H9 (cell line): Measurements from ENCODE around the gene PPP1R12B. TPM values are rescaled to one million over a fixed set of nuclear protein-coding genes. Genes with fewer than 3 reads are reported as not detected.
A peak's percentile ranks its signal among the peaks of the same experiment; 100 is the strongest.
"Not testable (repeated sequence)": the region's sequence is repeated elsewhere in the genome, so short reads cannot be mapped to it uniquely, and the experiment has no call there.

Experiments
- DNase-seq: peaks from one replicate; pipeline ENCODE4 v3.0.0-alpha.2; 2017
- H2AFZ ChIP-seq: one replicate; pipeline ENCODE4 v1.6.1; 2013; ENCODE audit warnings: mild to moderate bottlenecking, low read length, control low read depth, moderate library complexity
- H2AK5ac ChIP-seq: 2 replicates; pipeline ENCODE4 v1.6.1; 2013; ENCODE audit warnings: low read length, control low read depth, mixed read lengths; ENCODE audit not compliant: insufficient read length
- H2BK120ac ChIP-seq: one replicate; pipeline ENCODE4 v1.6.1; 2013; ENCODE audit warnings: low read depth, mild to moderate bottlenecking, low read length, control low read depth, inconsistent platforms; ENCODE audit not compliant: poor library complexity, severe bottlenecking
- H2BK12ac ChIP-seq: 2 replicates; pipeline ENCODE4 v1.6.1; 2013; ENCODE audit warnings: low read length, control low read depth, mixed read lengths, low read depth; ENCODE audit not compliant: insufficient read length
- H2BK15ac ChIP-seq: 2 replicates; pipeline ENCODE4 v1.6.1; 2013; ENCODE audit warnings: low read depth, low read length, control low read depth
- H2BK20ac ChIP-seq: one replicate; pipeline ENCODE4 v1.6.1; 2013; ENCODE audit warnings: low read depth, mild to moderate bottlenecking, low read length, control low read depth, inconsistent platforms; ENCODE audit not compliant: poor library complexity, severe bottlenecking
- H2BK5ac ChIP-seq: 2 replicates; pipeline ENCODE4 v1.6.1; 2013; ENCODE audit warnings: low read length, control low read depth, mixed read lengths; ENCODE audit not compliant: insufficient read length
- H3K14ac ChIP-seq: 2 replicates; pipeline ENCODE4 v1.6.1; 2013; ENCODE audit warnings: low read length, control low read depth; ENCODE audit not compliant: insufficient read depth
- H3K18ac ChIP-seq: 2 replicates; pipeline ENCODE4 v1.6.1; 2013; ENCODE audit warnings: low read depth, mild to moderate bottlenecking, mixed read lengths, low read length, control low read depth; ENCODE audit not compliant: insufficient read length
- H3K23ac ChIP-seq: 2 replicates; pipeline ENCODE4 v1.6.1; 2013; ENCODE audit warnings: low read length, control low read depth, mixed read lengths, low read depth; ENCODE audit not compliant: insufficient read length
- H3K23me2 ChIP-seq: 2 replicates; pipeline ENCODE4 v1.6.1; 2013; ENCODE audit warnings: low read depth, mild to moderate bottlenecking, mixed read lengths, low read length, control low read depth; ENCODE audit not compliant: insufficient read length, poor library complexity, severe bottlenecking
- H3K27ac ChIP-seq: 2 replicates; pipeline ENCODE4 v1.5.1; 2013; ENCODE audit warnings: low read length, control low read depth, mixed read lengths, low read depth; ENCODE audit not compliant: insufficient read length
- H3K27me3 ChIP-seq: 2 replicates; pipeline ENCODE4 v1.6.1; 2013; ENCODE audit warnings: low read length, control low read depth, inconsistent platforms; ENCODE audit not compliant: insufficient read depth
- H3K4ac ChIP-seq: 2 replicates; pipeline ENCODE4 v1.6.1; 2013; ENCODE audit warnings: low read depth, mild to moderate bottlenecking, control low read depth, inconsistent platforms, low read length, moderate library complexity
- H3K4me1 ChIP-seq: 2 replicates; pipeline ENCODE4 v1.6.1; 2013; ENCODE audit warnings: low read length, control low read depth, inconsistent platforms; ENCODE audit not compliant: insufficient read depth
- H3K4me2 ChIP-seq: 2 replicates; pipeline ENCODE4 v1.6.1; 2013; ENCODE audit warnings: low read length, control low read depth, mixed read lengths; ENCODE audit not compliant: insufficient read length, insufficient read depth
- H3K56ac ChIP-seq: 2 replicates; pipeline ENCODE4 v1.6.1; 2013; ENCODE audit warnings: low read depth, mild to moderate bottlenecking, mixed read lengths, low read length, control low read depth; ENCODE audit not compliant: insufficient read length
- H3K79me1 ChIP-seq: 2 replicates; pipeline ENCODE4 v1.6.1; 2013; ENCODE audit warnings: low read depth, mild to moderate bottlenecking, moderate library complexity, low read length, control low read depth, inconsistent platforms; ENCODE audit not compliant: insufficient read depth, poor library complexity, severe bottlenecking
- H3K79me2 ChIP-seq: 2 replicates; pipeline ENCODE4 v1.6.1; 2013; ENCODE audit warnings: low read length, control low read depth, inconsistent platforms; ENCODE audit not compliant: insufficient read depth
- H3K9ac ChIP-seq: 2 replicates; pipeline ENCODE4 v1.6.1; 2013; ENCODE audit warnings: low read length, control low read depth, mixed read lengths; ENCODE audit not compliant: insufficient read length; ENCODE audit errors: extremely low read depth
- H3K9me3 ChIP-seq: one replicate; pipeline ENCODE4 v1.6.1; 2013; ENCODE audit warnings: low read depth, low read length, inconsistent platforms; ENCODE audit not compliant: control insufficient read depth
- H3T11ph ChIP-seq: one replicate; pipeline ENCODE4 v1.6.1; 2013; ENCODE audit warnings: mild to moderate bottlenecking, low read length, control low read depth, inconsistent platforms
- H4K20me1 ChIP-seq: one replicate; pipeline ENCODE4 v1.6.1; 2013; ENCODE audit not compliant: control insufficient read depth, insufficient read length, insufficient read depth
- H4K5ac ChIP-seq: 2 replicates; pipeline ENCODE4 v1.6.1; 2013; ENCODE audit warnings: low read depth, mild to moderate bottlenecking, mixed read lengths, low read length, control low read depth; ENCODE audit not compliant: insufficient read length
- H4K8ac ChIP-seq: replicated peaks from 2 replicates; pipeline ENCODE4 v1.6.1; 2013; ENCODE audit warnings: low read length, control low read depth, mixed read lengths, low read depth; ENCODE audit not compliant: insufficient read length
- H4K91ac ChIP-seq: 2 replicates; pipeline ENCODE4 v1.6.1; 2013; ENCODE audit warnings: low read depth, mild to moderate bottlenecking, moderate library complexity, mixed read lengths, low read length, control low read depth; ENCODE audit not compliant: insufficient read length
- H3K27ac Mint-ChIP-seq, 3 experiments: 2 replicates in 2 of 3; 3 replicates in 1 of 3; pipeline ENCODE4 v1.8.0; 2020 to 2021; ENCODE audit warnings: mixed read lengths in 3 of 3, mild to moderate bottlenecking in 1 of 3, moderate library complexity in 1 of 3
- H3K27me3 Mint-ChIP-seq: 2 replicates; pipeline ENCODE4 v1.8.0; 2021; ENCODE audit warnings: low read depth, mild to moderate bottlenecking, moderate library complexity, mixed read lengths
- H3K36me3 Mint-ChIP-seq, 3 experiments: 2 replicates in 2 of 3; 3 replicates in 1 of 3; pipeline ENCODE4 v1.8.0; 2020 to 2021; ENCODE audit warnings: low read depth in 3 of 3, mixed read lengths in 3 of 3; ENCODE audit not compliant: insufficient read depth in 1 of 3
- H3K4me1 Mint-ChIP-seq, 2 experiments: 2 replicates each; pipeline ENCODE4 v1.8.0; 2020; ENCODE audit warnings: mixed read lengths in 2 of 2
- H3K4me3 Mint-ChIP-seq, 2 experiments: 2 replicates in 1 of 2; 3 replicates in 1 of 2; pipeline ENCODE4 v1.8.0; 2020 to 2021; ENCODE audit warnings: mild to moderate bottlenecking in 2 of 2, mixed read lengths in 2 of 2, moderate library complexity in 1 of 2
- H3K9me3 Mint-ChIP-seq, 2 experiments: 2 replicates in 1 of 2; 3 replicates in 1 of 2; pipeline ENCODE4 v1.8.0; 2020; ENCODE audit warnings: mild to moderate bottlenecking in 2 of 2, mixed read lengths in 2 of 2, moderate library complexity in 1 of 2
- WGBS: extraction: QIAGEN DNeasy Blood & Tissue Kit; methylation state at CpG from one replicate; pipeline ENCODE4 v1.1.7; 2013; ENCODE audit warnings: missing lambda C conversion rate, low lambda C conversion rate, mixed read lengths; ENCODE audit not compliant: insufficient read length; ENCODE audit errors: extremely low coverage; 5-methylcytosine and 5-hydroxymethylcytosine counted together
- total RNA-seq: library from RNA; stranded (reverse); gene quantifications from 2 replicates; pipeline ENCODE4 v1.2.1, GENCODE V29; 2021

PPP1R12B gene
- total RNA-seq, 1 experiment from 2014 or later, result 12.9 TPM

- not testable (repeated sequence) for H3K4me2 ChIP-seq, H3K79me2 ChIP-seq
- H3K27ac Mint-ChIP-seq, result peak overlapping the region; percentile 56 to 79 (median 71)
These were observed 190.7 kb downstream of the PPP1R12B start for GRCh38 chr1:202539166-202539574.

GRCh38 chr1:202539583-202539982 lies 191.1 kb downstream of the PPP1R12B start:
- H3K27ac ChIP-seq, H4K20me1 ChIP-seq, H3K9me3 Mint-ChIP-seq, H3K56ac ChIP-seq, H4K5ac ChIP-seq, H2BK120ac ChIP-seq, H3K18ac ChIP-seq, H4K91ac ChIP-seq, H3K79me1 ChIP-seq, H3K27me3 Mint-ChIP-seq, H3T11ph ChIP-seq, H2BK20ac ChIP-seq, H3K4ac ChIP-seq, H3K4me1 ChIP-seq, H3K23ac ChIP-seq, H2BK12ac ChIP-seq, H4K8ac ChIP-seq, H2BK15ac ChIP-seq, H2AK5ac ChIP-seq, H2AFZ ChIP-seq, H3K9me3 ChIP-seq, H3K9ac ChIP-seq, H3K4me3 Mint-ChIP-seq, H3K14ac ChIP-seq, H3K23me2 ChIP-seq, H3K27me3 ChIP-seq, H3K4me2 ChIP-seq, DNase-seq, H3K79me2 ChIP-seq, H3K36me3 Mint-ChIP-seq, H2BK5ac ChIP-seq: not testable (repeated sequence)
- Mint-ChIP-seq H3K27ac (peak overlapping the region; percentile 56 to 79 (median 61); a peak in 3 of 7 replicates), H3K4me1 (peaks cover 26 to 27% of the 10 kb centered on the region in 2 experiments)
- no CpG with 5 or more reads among the region's 5 CpGs for WGBS

More at GRCh38 chr1:202539166-202539574, 190.7 kb downstream of the PPP1R12B start:
- H2BK120ac ChIP-seq, H2BK12ac ChIP-seq, H3K18ac ChIP-seq, H2AFZ ChIP-seq, DNase-seq, H3K56ac ChIP-seq, H3K9me3 ChIP-seq, H3K9ac ChIP-seq, H2AK5ac ChIP-seq, H3K36me3 Mint-ChIP-seq, H3K23me2 ChIP-seq, H3K27me3 Mint-ChIP-seq, H2BK20ac ChIP-seq, H3K4me3 Mint-ChIP-seq, H4K91ac ChIP-seq, H3K27ac ChIP-seq, H2BK5ac ChIP-seq, H3K23ac ChIP-seq, H3K14ac ChIP-seq, H3K4me1 ChIP-seq, H3T11ph ChIP-seq, H3K79me1 ChIP-seq, H2BK15ac ChIP-seq, H3K27me3 ChIP-seq, H4K8ac ChIP-seq, H3K9me3 Mint-ChIP-seq, H4K20me1 ChIP-seq, H4K5ac ChIP-seq, H3K4ac ChIP-seq: not testable (repeated sequence)
- no CpG with 5 or more reads among the region's 5 CpGs for WGBS
- H3K4me1 Mint-ChIP-seq, result peaks cover 26 to 27% of the 10 kb centered on the region in 2 experiments
